Measurements from ENCODE around the gene KIF5B. TPM values are rescaled to one million over a fixed set of nuclear protein-coding genes. Genes with fewer than 3 reads are reported as not detected.
"Not testable (repeated sequence)": the region's sequence is repeated elsewhere in the genome, so short reads cannot be mapped to it uniquely, and the experiment has no call there.

KIF5B gene
- total and polyA plus RNA-seq, 3 experiments from 2014 or later, result 26.1 to 98.5 (median 97.4) TPM

DNA sequence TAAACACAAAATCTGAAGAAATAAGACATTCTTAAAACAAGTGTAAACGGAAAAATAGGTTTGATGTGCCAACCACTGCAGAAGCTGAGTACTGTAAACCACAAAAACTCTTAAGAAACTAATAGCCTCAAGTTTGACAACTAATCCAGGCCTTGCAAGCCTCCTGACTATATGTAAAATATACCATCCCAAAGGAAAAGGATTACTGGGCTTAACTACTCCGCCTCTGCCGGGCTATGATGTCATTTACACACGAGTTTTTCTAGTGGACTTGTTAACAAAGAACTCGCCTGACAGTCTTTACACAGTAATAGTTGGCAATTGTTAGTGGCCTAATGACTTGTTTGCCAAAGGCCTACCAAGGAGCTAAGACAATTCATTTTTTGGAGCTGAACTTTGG lies 2.1 kb downstream of the KIF5B start:
- H3K4me1 ChIP-seq (ENCODE audit: insufficient read depth, low read length), result peaks cover 60% of the 10 kb centered on the region
- ChIA-PET CTCF (interaction anchor here (1.1 kb wide), 1 partner anchor 292 kb away, joined by 3 read pairs; no protein-coding TSS in a partner anchor), POLR2A (interaction anchor here (0.6 kb wide), 1 partner anchor 11 kb away, joined by 4 read pairs; no protein-coding TSS in a partner anchor)
- Mint-ChIP-seq H3K4me3 (peak overlapping the region; percentile 95 to 100 (median 98)), H3K9me3 (no peaks in the 10 kb centered on the region), H3K27ac (peak overlapping the region; percentile 1 to 96 (median 92)), H3K4me1 (peaks cover 66 to 75% (median 74%) of the 10 kb centered on the region in 3 donors), H3K27me3 (no peaks in the 10 kb centered on the region), H3K36me3 (peaks cover 0 to 28% (median 2%) of the 10 kb centered on the region in 3 donors)
- H3K9me3 ChIP-seq (ENCODE audit: low read length), result no peaks in the 10 kb centered on the region
- no peaks in the 10 kb centered on the region for H3K27me3 ChIP-seq (ENCODE audit: insufficient read depth, low read length, poor library complexity, severe bottlenecking)
- peak overlapping the region; percentile 84 for H3K27ac ChIP-seq (ENCODE audit: low read depth, low read length)
- H3K36me3 ChIP-seq (ENCODE audit: insufficient read depth, low read length), result no peaks in the 10 kb centered on the region
- no peak for DNase-seq
- H3K4me3 ChIP-seq (ENCODE audit: low read length), result peak overlapping the region; percentile 67

DNA sequence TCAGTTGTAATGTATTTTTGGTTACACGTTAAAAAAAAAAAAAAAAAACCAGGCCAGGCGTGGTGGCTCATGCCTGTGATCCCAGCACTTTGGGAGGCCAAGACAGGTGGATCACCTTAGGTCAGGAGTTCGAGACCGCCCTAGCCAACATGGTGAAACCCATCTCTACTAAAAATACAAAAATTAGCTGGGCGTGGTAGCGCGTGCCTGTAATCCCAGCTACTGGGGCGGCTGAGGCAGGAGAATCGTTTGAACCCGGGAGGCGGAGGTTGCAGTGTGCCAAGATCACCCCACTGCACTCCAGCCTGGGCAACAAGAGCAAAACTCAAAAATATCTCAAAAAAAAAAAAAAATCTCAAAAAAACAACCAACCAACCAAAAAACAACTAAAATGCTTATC lies 2.8 kb downstream of the KIF5B start:
- not testable (repeated sequence) for H3K27ac ChIP-seq (ENCODE audit: low read depth, low read length); H3K9me3 Mint-ChIP-seq; H3K27me3 ChIP-seq (ENCODE audit: insufficient read depth, low read length, poor library complexity, severe bottlenecking); H3K36me3 ChIP-seq (ENCODE audit: insufficient read depth, low read length); H3K27me3 Mint-ChIP-seq; H3K9me3 ChIP-seq (ENCODE audit: low read length); DNase-seq
- H3K4me3 ChIP-seq (ENCODE audit: low read length), result peak overlapping the region; percentile 67
- peaks cover 67% of the 10 kb centered on the region for H3K4me1 ChIP-seq (ENCODE audit: insufficient read depth, low read length)
- CTCF ChIA-PET, result interaction anchor here (1.1 kb wide), 1 partner anchor 293 kb away, joined by 3 read pairs; no protein-coding TSS in a partner anchor
- peak overlapping the region in 4 of 8 donors; percentile 17 to 90 (median 51) for H3K27ac Mint-ChIP-seq
- POLR2A ChIA-PET, result interaction anchor here (0.6 kb wide), 1 partner anchor 10 kb away, joined by 4 read pairs; no protein-coding TSS in a partner anchor
- peak overlapping the region; percentile 74 to 100 (median 98) for H3K4me3 Mint-ChIP-seq
- H3K4me1 Mint-ChIP-seq, result peaks cover 71 to 82% (median 81%) of the 10 kb centered on the region in 3 donors
- H3K36me3 Mint-ChIP-seq, result peaks cover 0 to 29% (median 2%) of the 10 kb centered on the region in 3 donors

DNA sequence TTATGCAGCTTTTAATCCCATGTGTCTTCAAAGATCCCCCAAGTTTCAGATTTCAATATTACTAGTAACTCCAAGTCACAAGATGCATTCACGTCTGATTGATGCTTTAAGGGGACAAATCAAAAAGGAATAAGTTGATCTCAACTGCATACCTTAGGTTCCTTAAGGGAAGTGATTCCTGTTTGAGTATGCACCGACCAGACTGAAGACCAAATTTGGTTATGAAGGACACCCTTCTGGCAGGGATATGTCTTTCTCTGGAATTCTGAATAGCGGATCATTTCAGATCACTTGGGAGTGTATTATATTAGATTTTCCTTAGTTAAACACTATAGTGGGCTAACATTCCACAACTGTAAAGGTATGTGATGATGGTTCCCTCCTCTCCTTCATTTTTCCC lies 4.3 kb downstream of the KIF5B start:
- peaks cover 80 to 88% (median 87%) of the 10 kb centered on the region in 3 donors for H3K4me1 Mint-ChIP-seq
- POLR2A ChIA-PET, result no interaction called here
- CTCF ChIA-PET, result no interaction called here
- Histone ChIP-seq H3K27ac (ENCODE audit: low read depth, low read length) (no peak overlapping the region), H3K36me3 (ENCODE audit: insufficient read depth, low read length) (peaks cover 6% of the 10 kb centered on the region), H3K27me3 (ENCODE audit: insufficient read depth, low read length, poor library complexity, severe bottlenecking) (no peaks in the 10 kb centered on the region), H3K4me3 (ENCODE audit: low read length) (peak overlapping the region; percentile 29), H3K4me1 (ENCODE audit: insufficient read depth, low read length) (peaks cover 64% of the 10 kb centered on the region), H3K9me3 (ENCODE audit: low read length) (no peaks in the 10 kb centered on the region)
- H3K27me3 Mint-ChIP-seq, result no peaks in the 10 kb centered on the region
- DNase-seq, result no peak
- H3K4me3 Mint-ChIP-seq, result peak overlapping the region; percentile 45 to 97 (median 74)
- peak overlapping the region in 4 of 8 donors; percentile 4 to 66 (median 40) for H3K27ac Mint-ChIP-seq
- H3K9me3 Mint-ChIP-seq, result no peaks in the 10 kb centered on the region
- peaks cover 6 to 40% (median 10%) of the 10 kb centered on the region in 3 donors for H3K36me3 Mint-ChIP-seq

DNA sequence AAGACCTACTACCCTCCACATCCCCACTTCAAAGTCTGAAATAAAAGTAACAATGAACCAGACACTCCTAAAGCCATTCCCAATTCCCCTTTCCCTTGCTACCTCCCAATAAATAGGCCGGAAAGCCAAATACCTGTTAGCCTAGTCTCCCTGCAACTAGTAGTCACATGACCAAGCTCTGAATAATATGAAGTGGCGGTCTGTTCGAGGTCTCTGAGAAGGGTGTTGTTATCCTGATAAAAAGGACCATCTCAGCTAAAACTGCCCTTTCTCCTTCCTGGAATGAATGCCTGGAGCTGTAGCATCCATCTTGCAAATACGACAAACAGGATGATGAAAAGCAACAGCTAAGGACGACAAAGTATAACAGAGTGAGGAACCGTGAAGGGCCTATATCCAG lies 6.0 kb downstream of the KIF5B start:
- Histone ChIP-seq H3K4me1 (ENCODE audit: insufficient read depth, low read length) (peaks cover 76% of the 10 kb centered on the region), H3K27me3 (ENCODE audit: insufficient read depth, low read length, poor library complexity, severe bottlenecking) (no peaks in the 10 kb centered on the region), H3K36me3 (ENCODE audit: insufficient read depth, low read length) (peaks cover 9% of the 10 kb centered on the region), H3K27ac (ENCODE audit: low read depth, low read length) (no peak overlapping the region), H3K4me3 (ENCODE audit: low read length) (no peak overlapping the region), H3K9me3 (ENCODE audit: low read length) (no peaks in the 10 kb centered on the region)
- H3K27ac Mint-ChIP-seq, result peak overlapping the region in 7 of 8 donors; percentile 12 to 81 (median 54)
- H3K36me3 Mint-ChIP-seq, result peaks cover 6 to 47% (median 17%) of the 10 kb centered on the region in 3 donors
- POLR2A ChIA-PET, result no interaction called here
- no peak for DNase-seq
- CTCF ChIA-PET, result no interaction called here
- H3K4me1 Mint-ChIP-seq, result peaks cover 88 to 99% (median 96%) of the 10 kb centered on the region in 3 donors
- no peaks in the 10 kb centered on the region for H3K27me3 Mint-ChIP-seq
- H3K4me3 Mint-ChIP-seq, result peak overlapping the region in 6 of 7 donors; percentile 30 to 61 (median 54)
- H3K9me3 Mint-ChIP-seq, result no peaks in the 10 kb centered on the region

DNA sequence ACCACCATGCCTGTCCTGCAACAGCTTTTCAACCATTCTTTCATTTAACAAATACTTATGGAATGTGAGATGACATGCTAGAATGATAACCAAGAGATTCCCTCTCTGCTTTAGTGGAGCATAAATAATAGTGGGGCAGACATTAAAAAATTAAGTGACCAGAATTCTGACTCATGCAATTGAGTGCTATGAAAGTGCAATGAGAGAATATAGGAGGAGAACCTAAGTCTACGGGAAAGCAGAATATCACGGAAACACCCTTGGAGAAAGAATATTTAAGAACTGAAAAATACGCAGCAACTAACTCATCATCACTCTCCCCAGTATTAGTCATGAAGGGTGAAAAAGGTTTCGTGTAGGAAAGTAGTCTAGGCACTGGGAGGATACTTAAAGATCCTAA lies 7.1 kb downstream of the KIF5B start:
- Mint-ChIP-seq H3K36me3 (peaks cover 6 to 48% (median 18%) of the 10 kb centered on the region in 3 donors), H3K9me3 (no peaks in the 10 kb centered on the region), H3K4me3 (peak overlapping the region in 5 of 7 donors; percentile 3 to 61 (median 39)), H3K4me1 (peaks cover 88 to 99% (median 96%) of the 10 kb centered on the region in 3 donors), H3K27ac (peak overlapping the region in 7 of 8 donors; percentile 19 to 77 (median 54)), H3K27me3 (no peaks in the 10 kb centered on the region)
- DNase-seq, result no peak
- no peaks in the 10 kb centered on the region for H3K27me3 ChIP-seq (ENCODE audit: insufficient read depth, low read length, poor library complexity, severe bottlenecking)
- no peaks in the 10 kb centered on the region for H3K9me3 ChIP-seq (ENCODE audit: low read length)
- no peak overlapping the region for H3K27ac ChIP-seq (ENCODE audit: low read depth, low read length)
- peaks cover 9% of the 10 kb centered on the region for H3K36me3 ChIP-seq (ENCODE audit: insufficient read depth, low read length)
- peaks cover 83% of the 10 kb centered on the region for H3K4me1 ChIP-seq (ENCODE audit: insufficient read depth, low read length)
- ChIA-PET CTCF (no interaction called here), POLR2A (no interaction called here)
- H3K4me3 ChIP-seq (ENCODE audit: low read length), result no peak overlapping the region

DNA sequence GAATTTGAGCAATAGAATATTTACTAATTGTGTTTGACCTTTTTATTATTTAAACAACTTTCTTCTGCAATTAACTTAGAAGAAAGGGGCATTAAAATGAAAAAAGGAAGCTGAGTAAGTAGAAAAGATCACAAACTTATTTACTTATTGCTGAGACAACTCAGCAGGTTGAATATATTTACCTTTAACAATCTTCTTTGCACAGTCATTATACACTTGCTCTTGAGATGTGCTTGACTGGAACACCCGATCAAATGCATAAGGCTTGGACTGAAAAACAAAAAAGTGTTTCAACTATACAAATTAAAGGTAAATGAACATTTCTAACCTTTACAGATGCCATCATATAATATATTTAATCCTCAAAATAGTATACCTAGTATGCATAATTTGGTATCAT lies 7.9 kb downstream of the KIF5B start:
- no peaks in the 10 kb centered on the region for H3K27me3 ChIP-seq (ENCODE audit: insufficient read depth, low read length, poor library complexity, severe bottlenecking)
- ChIA-PET CTCF (no interaction called here), POLR2A (interaction anchor here (0.6 kb wide), 1 partner anchor 13 kb away, joined by 5 read pairs; no protein-coding TSS in a partner anchor)
- Mint-ChIP-seq H3K27me3 (no peaks in the 10 kb centered on the region), H3K27ac (no peak overlapping the region), H3K4me1 (peaks cover 92 to 100% (median 98%) of the 10 kb centered on the region in 3 donors), H3K9me3 (no peaks in the 10 kb centered on the region), H3K4me3 (no peak overlapping the region), H3K36me3 (peaks cover 6 to 52% (median 22%) of the 10 kb centered on the region in 3 donors)
- H3K4me1 ChIP-seq (ENCODE audit: insufficient read depth, low read length), result peaks cover 83% of the 10 kb centered on the region
- H3K4me3 ChIP-seq (ENCODE audit: low read length), result no peak overlapping the region
- no peak overlapping the region for H3K27ac ChIP-seq (ENCODE audit: low read depth, low read length)
- peaks cover 9% of the 10 kb centered on the region for H3K36me3 ChIP-seq (ENCODE audit: insufficient read depth, low read length)
- H3K9me3 ChIP-seq (ENCODE audit: low read length), result no peaks in the 10 kb centered on the region
- no peak for DNase-seq

DNA sequence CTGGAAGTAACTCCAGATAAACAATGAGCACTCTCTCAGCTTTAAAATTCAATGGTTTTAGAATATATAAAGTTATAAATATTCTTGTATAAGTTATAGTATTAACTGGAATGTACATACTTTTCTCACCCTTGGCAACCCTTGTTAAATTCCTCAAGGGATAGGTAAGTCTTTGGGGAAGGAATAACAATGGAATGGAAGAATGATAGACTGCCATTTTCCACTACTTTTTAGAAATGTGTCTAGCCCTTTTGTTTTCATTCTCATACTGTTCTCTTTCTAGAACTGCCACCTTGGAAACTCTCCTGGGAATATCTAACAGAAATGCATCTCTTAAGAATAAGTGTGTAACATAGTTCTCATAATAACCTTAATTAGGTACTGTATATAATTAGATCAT lies 8.3 kb downstream of the KIF5B start:
- H3K4me3 Mint-ChIP-seq, result no peak overlapping the region
- no peak for DNase-seq
- peak overlapping the region in 1 of 8 donors; percentile 31 for H3K27ac Mint-ChIP-seq
- H3K4me1 Mint-ChIP-seq, result peaks cover 92 to 100% (median 98%) of the 10 kb centered on the region in 3 donors
- Histone ChIP-seq H3K4me3 (ENCODE audit: low read length) (no peak overlapping the region), H3K27ac (ENCODE audit: low read depth, low read length) (no peak overlapping the region), H3K4me1 (ENCODE audit: insufficient read depth, low read length) (peaks cover 82% of the 10 kb centered on the region), H3K36me3 (ENCODE audit: insufficient read depth, low read length) (peaks cover 9% of the 10 kb centered on the region), H3K9me3 (ENCODE audit: low read length) (no peaks in the 10 kb centered on the region), H3K27me3 (ENCODE audit: insufficient read depth, low read length, poor library complexity, severe bottlenecking) (no peaks in the 10 kb centered on the region)
- POLR2A ChIA-PET, result interaction anchor here (0.6 kb wide), 1 partner anchor 13 kb away, joined by 5 read pairs; no protein-coding TSS in a partner anchor
- H3K36me3 Mint-ChIP-seq, result peaks cover 6 to 55% (median 22%) of the 10 kb centered on the region in 3 donors
- CTCF ChIA-PET, result no interaction called here
- no peaks in the 10 kb centered on the region for H3K9me3 Mint-ChIP-seq
- no peaks in the 10 kb centered on the region for H3K27me3 Mint-ChIP-seq

DNA sequence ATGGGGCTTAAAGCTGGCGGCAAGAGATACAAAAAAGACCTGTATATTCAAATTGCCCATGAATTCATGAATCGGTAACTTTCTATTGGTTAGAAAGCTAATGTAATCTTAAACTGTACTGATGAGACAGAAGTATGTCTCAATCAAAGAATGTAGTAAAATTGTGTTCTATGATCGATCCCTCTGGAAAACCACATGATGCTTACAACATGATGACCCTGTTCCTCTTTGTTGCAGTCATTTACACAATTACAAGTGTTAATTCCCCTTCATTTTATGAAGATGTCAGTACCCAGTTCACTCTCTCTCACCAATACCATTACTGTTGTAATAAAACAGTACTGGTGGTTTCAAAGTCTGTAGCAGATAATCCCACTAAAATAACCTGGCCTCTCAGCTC lies 10.1 kb downstream of the KIF5B start:
- POLR2A ChIA-PET, result no interaction called here

More for the DNA sequence above, 10.1 kb downstream of the KIF5B start:
- peaks cover 77% of the 10 kb centered on the region for H3K4me1 ChIP-seq (ENCODE audit: insufficient read depth, low read length)
- H3K9me3 ChIP-seq (ENCODE audit: low read length), result no peaks in the 10 kb centered on the region
- H3K27me3 Mint-ChIP-seq, result no peaks in the 10 kb centered on the region
- no peak overlapping the region for H3K27ac ChIP-seq (ENCODE audit: low read depth, low read length)
- peak overlapping the region in 2 of 8 donors; percentile 32 to 40 for H3K27ac Mint-ChIP-seq
- DNase-seq, result no peak
- H3K36me3 ChIP-seq (ENCODE audit: insufficient read depth, low read length), result peaks cover 9% of the 10 kb centered on the region
- CTCF ChIA-PET, result no interaction called here
- H3K4me3 ChIP-seq (ENCODE audit: low read length), result no peak overlapping the region
- peaks cover 91 to 100% (median 98%) of the 10 kb centered on the region in 3 donors for H3K4me1 Mint-ChIP-seq
- H3K9me3 Mint-ChIP-seq, result no peaks in the 10 kb centered on the region
- H3K27me3 ChIP-seq (ENCODE audit: insufficient read depth, low read length, poor library complexity, severe bottlenecking), result no peaks in the 10 kb centered on the region
- peaks cover 6 to 63% (median 28%) of the 10 kb centered on the region in 3 donors for H3K36me3 Mint-ChIP-seq
- H3K4me3 Mint-ChIP-seq, result no peak overlapping the region
